ENCODE results near the gene DPEP2.

DPEP2 gene

DNA sequence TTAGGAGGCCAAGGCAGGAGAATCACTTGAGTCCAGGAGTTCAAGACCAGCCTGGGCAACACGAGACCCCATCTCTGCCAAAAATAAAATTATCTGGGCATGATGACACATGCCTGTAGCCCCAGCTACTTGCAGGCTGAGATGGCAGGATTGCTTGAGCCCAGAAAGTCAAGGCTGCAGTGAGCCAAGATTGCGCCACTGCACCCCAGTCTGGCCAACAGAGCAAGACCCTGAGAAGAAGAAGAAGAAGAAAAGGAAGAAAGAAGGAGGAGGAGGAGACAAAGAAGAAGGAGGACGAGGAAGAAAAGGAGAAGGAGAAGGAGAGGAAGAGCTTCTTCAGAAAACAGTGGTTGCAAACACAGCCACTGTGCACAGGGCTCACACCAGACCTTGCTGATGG, 10.6 kb downstream of the DPEP2 start:
- Histone ChIP-seq H3K9me3 (ENCODE audit: control insufficient read depth, insufficient read depth, low read length) (no peaks in the 10 kb centered on the region), H3K4me2 (ENCODE audit: low read length) (no peak overlapping the region), H3F3A (ENCODE audit: control insufficient read depth, insufficient read depth) (no peaks in the 10 kb centered on the region), H3K79me2 (ENCODE audit: control insufficient read depth, low read length) (no peaks in the 10 kb centered on the region), H3K4me3 (ENCODE audit: low read length) (no peak overlapping the region), H3K36me3 (ENCODE audit: control insufficient read depth, low read length) (no peaks in the 10 kb centered on the region), H4K20me1 (ENCODE audit: control insufficient read depth, insufficient read depth, low read depth, low read length) (no peaks in the 10 kb centered on the region), H3K4me1 (ENCODE audit: control insufficient read depth, low read length) (peaks cover 35% of the 10 kb centered on the region), H3K27ac (ENCODE audit: low read depth, low read length) (no peak overlapping the region), H3K9me2 (replicated peaks; ENCODE audit: control insufficient read depth, low read length) (no peaks in the 10 kb centered on the region), H3K27me3 (ENCODE audit: control insufficient read depth, low read length) (no peaks in the 10 kb centered on the region)
- TF ChIP-seq CTCF (IDR thresholded peaks at IDR 0.05; ENCODE audit: low read depth, low read length, poor library complexity, severe bottlenecking) (no peak), EZH2phosphoT487 (IDR thresholded peaks at IDR 0.05; ENCODE audit: borderline replicate concordance, low read length) (no peak)

DNA sequence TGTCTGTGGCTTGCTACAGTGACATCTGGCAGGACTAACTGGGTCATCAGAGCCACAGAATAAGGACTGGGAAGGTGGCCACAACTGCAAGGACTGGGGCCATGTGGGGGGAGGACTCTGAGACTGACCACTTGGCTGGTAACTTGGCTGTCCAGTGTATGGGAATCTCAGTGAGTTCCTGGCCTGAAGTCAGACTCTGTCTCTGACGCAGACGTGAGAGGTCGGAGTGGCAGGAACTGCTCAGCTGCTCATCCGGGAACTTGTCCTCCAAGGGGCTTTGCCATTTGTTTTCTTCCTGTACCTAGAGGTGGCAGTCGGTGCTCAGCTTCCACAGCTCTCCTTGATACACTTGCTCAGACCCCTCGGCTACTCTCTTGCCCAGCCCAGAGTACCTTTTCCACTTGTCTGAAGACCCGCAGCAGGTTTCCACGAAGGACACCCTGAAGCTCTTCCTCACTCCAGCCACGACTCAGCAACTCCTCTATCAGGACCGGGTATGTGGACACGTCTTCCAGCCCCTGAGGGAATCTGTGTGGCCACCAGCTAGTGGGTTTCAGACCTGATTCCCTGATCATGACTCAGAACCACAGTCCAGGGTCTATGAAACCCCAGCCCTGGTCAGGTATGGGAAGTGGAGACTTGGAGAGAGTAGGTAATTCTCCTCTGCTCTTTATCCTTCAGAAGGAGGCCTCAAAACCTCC, 11.7 kb downstream of the DPEP2 start:
- H3K27ac ChIP-seq (ENCODE audit: low read depth, low read length), result no peak overlapping the region
- H3K27me3 ChIP-seq (ENCODE audit: control insufficient read depth, low read length), result no peaks in the 10 kb centered on the region
- no peak overlapping the region for H3K4me2 ChIP-seq (ENCODE audit: low read length)
- H3K79me2 ChIP-seq (ENCODE audit: control insufficient read depth, low read length), result no peaks in the 10 kb centered on the region
- H3K36me3 ChIP-seq (ENCODE audit: control insufficient read depth, low read length), result no peaks in the 10 kb centered on the region
- no peak overlapping the region for H3K4me3 ChIP-seq (ENCODE audit: low read length)
- H3F3A ChIP-seq (ENCODE audit: control insufficient read depth, insufficient read depth), result no peaks in the 10 kb centered on the region
- H4K20me1 ChIP-seq (ENCODE audit: control insufficient read depth, insufficient read depth, low read depth, low read length), result no peaks in the 10 kb centered on the region
- peaks cover 27% of the 10 kb centered on the region for H3K4me1 ChIP-seq (ENCODE audit: control insufficient read depth, low read length)
- H3K9me2 ChIP-seq (replicated peaks; ENCODE audit: control insufficient read depth, low read length), result no peaks in the 10 kb centered on the region
- TF ChIP-seq EZH2phosphoT487 (IDR thresholded peaks at IDR 0.05; ENCODE audit: borderline replicate concordance, low read length) (no peak), CTCF (IDR thresholded peaks at IDR 0.05; ENCODE audit: low read depth, low read length, poor library complexity, severe bottlenecking) (no peak)
- H3K9me3 ChIP-seq (ENCODE audit: control insufficient read depth, insufficient read depth, low read length), result no peaks in the 10 kb centered on the region

GRCh38 chr16:67986949-67987348, 12.3 kb downstream of the DPEP2 start:
- Histone ChIP-seq H3K9me3 (ENCODE audit: control insufficient read depth, insufficient read depth, low read length) (no peaks in the 10 kb centered on the region), H3K4me3 (ENCODE audit: low read length) (no peak overlapping the region), H3K4me2 (ENCODE audit: low read length) (no peak overlapping the region), H3K4me1 (ENCODE audit: control insufficient read depth, low read length) (peaks cover 24% of the 10 kb centered on the region), H3K27ac (ENCODE audit: low read depth, low read length) (no peak overlapping the region), H3K9me2 (replicated peaks; ENCODE audit: control insufficient read depth, low read length) (no peaks in the 10 kb centered on the region), H3F3A (ENCODE audit: control insufficient read depth, insufficient read depth) (no peaks in the 10 kb centered on the region), H3K27me3 (ENCODE audit: control insufficient read depth, low read length) (no peaks in the 10 kb centered on the region), H3K36me3 (ENCODE audit: control insufficient read depth, low read length) (no peaks in the 10 kb centered on the region), H4K20me1 (ENCODE audit: control insufficient read depth, insufficient read depth, low read depth, low read length) (no peaks in the 10 kb centered on the region), H3K79me2 (ENCODE audit: control insufficient read depth, low read length) (no peaks in the 10 kb centered on the region)
- TF ChIP-seq EZH2phosphoT487 (IDR thresholded peaks at IDR 0.05; ENCODE audit: borderline replicate concordance, low read length), result no peak
- no peak for TF ChIP-seq CTCF (IDR thresholded peaks at IDR 0.05; ENCODE audit: low read depth, low read length, poor library complexity, severe bottlenecking)

Data from DOHH2 (cell line).